Mesenchymal stem cell (in vitro differentiated cells and primary cell): ENCODE results near the gene CPNE1.

ENCODE experiments used
- DNase-seq: peaks from one replicate; pipeline ENCODE4 v3.0.0-alpha.2; 2013
- H2AFZ ChIP-seq: one replicate; pipeline ENCODE4 v1.6.1; 2013; ENCODE audit warnings: low read depth, mild to moderate bottlenecking, control low read depth, inconsistent platforms, low read length, moderate library complexity
- H2AK5ac ChIP-seq: 2 replicates; pipeline ENCODE4 v1.6.1; 2013; ENCODE audit warnings: low read length, moderate library complexity, mild to moderate bottlenecking, inconsistent platforms; ENCODE audit not compliant: severe bottlenecking
- H2BK120ac ChIP-seq: one replicate; pipeline ENCODE4 v1.6.1; 2013; ENCODE audit warnings: low read depth, mild to moderate bottlenecking, inconsistent platforms, low read length, moderate library complexity
- H2BK12ac ChIP-seq, 2 experiments: one replicate each; pipeline ENCODE4 v1.6.1; 2013; ENCODE audit warnings: inconsistent platforms in 2 of 2, low read length in 2 of 2, mild to moderate bottlenecking in 2 of 2, moderate library complexity in 2 of 2, control low read depth in 1 of 2
- H2BK15ac ChIP-seq: one replicate; pipeline ENCODE4 v1.6.1; 2013; ENCODE audit warnings: mild to moderate bottlenecking, low read depth, inconsistent platforms; ENCODE audit not compliant: poor library complexity, severe bottlenecking
- H2BK5ac ChIP-seq: 2 replicates; pipeline ENCODE4 v1.6.1; 2013; ENCODE audit warnings: low read depth, mild to moderate bottlenecking, low read length, control low read depth, inconsistent platforms; ENCODE audit not compliant: poor library complexity, severe bottlenecking
- H3K14ac ChIP-seq, 2 experiments: one replicate each; pipeline ENCODE4 v1.6.1; 2013; ENCODE audit warnings: inconsistent platforms in 2 of 2, low read length in 2 of 2, control low read depth in 1 of 2, mild to moderate bottlenecking in 1 of 2, moderate library complexity in 1 of 2
- H3K18ac ChIP-seq, 2 experiments: one replicate each; pipeline ENCODE4 v1.6.1; 2013; ENCODE audit warnings: inconsistent platforms in 2 of 2, low read length in 2 of 2, control low read depth in 1 of 2, low read depth in 1 of 2, mild to moderate bottlenecking in 1 of 2
- H3K23ac ChIP-seq, 2 experiments: one replicate each; pipeline ENCODE4 v1.6.1; 2013; ENCODE audit warnings: inconsistent platforms in 2 of 2, low read length in 2 of 2, mild to moderate bottlenecking in 2 of 2, moderate library complexity in 2 of 2, control low read depth in 1 of 2
- H3K27ac ChIP-seq: 2 replicates; pipeline ENCODE4 v1.5.1; 2013; ENCODE audit warnings: mild to moderate bottlenecking, moderate library complexity, low read length, control low read depth, inconsistent platforms; ENCODE audit not compliant: poor library complexity, severe bottlenecking
- H3K27me3 ChIP-seq, 2 experiments: 2 replicates each; pipeline versions ENCODE4 v1.6.1 to v1.7.0; 2013; ENCODE audit warnings: low read length in 2 of 2, mild to moderate bottlenecking in 2 of 2, moderate library complexity in 2 of 2, control low read depth in 1 of 2, inconsistent platforms in 1 of 2; ENCODE audit not compliant: control insufficient read depth in 1 of 2, insufficient read depth in 1 of 2
- H3K36me3 ChIP-seq, 2 experiments: 2 replicates each; pipeline versions ENCODE4 v1.6.1 to v1.7.0; 2013; ENCODE audit warnings: low read length in 2 of 2, control low read depth in 1 of 2, inconsistent platforms in 1 of 2, low read depth in 1 of 2, mild to moderate bottlenecking in 1 of 2; ENCODE audit not compliant: insufficient read depth in 2 of 2, control insufficient read depth in 1 of 2
- H3K4ac ChIP-seq, 2 experiments: one replicate each; pipeline ENCODE4 v1.6.1; 2013; ENCODE audit warnings: inconsistent platforms in 2 of 2, low read length in 2 of 2, mild to moderate bottlenecking in 2 of 2, moderate library complexity in 2 of 2, control low read depth in 1 of 2, low read depth in 1 of 2
- H3K4me1 ChIP-seq: 2 replicates; pipeline ENCODE4 v1.6.1; 2013; ENCODE audit warnings: low read depth, low read length, control low read depth; ENCODE audit not compliant: control insufficient read depth, insufficient read depth
- H3K4me2 ChIP-seq: 2 replicates; pipeline ENCODE4 v1.6.1; 2013; ENCODE audit warnings: low read length, mild to moderate bottlenecking, inconsistent platforms; ENCODE audit not compliant: poor library complexity, severe bottlenecking
- H3K4me3 ChIP-seq, 2 experiments: 2 replicates each; pipeline versions ENCODE4 v1.5.1 to v1.7.0; 2013; ENCODE audit warnings: low read length in 2 of 2, mild to moderate bottlenecking in 2 of 2, control low read depth in 1 of 2, low read depth in 1 of 2; ENCODE audit not compliant: insufficient read depth in 1 of 2
- H3K79me1 ChIP-seq: replicated peaks from 2 replicates; pipeline ENCODE4 v1.6.1; 2013; ENCODE audit warnings: mild to moderate bottlenecking, control low read depth, low read length, inconsistent platforms; ENCODE audit not compliant: poor library complexity, severe bottlenecking
- H3K9ac ChIP-seq: 2 replicates; pipeline ENCODE4 v1.7.0; 2013; ENCODE audit warnings: mild to moderate bottlenecking, low read length, moderate library complexity
- H3K9me3 ChIP-seq: 2 replicates; pipeline ENCODE4 v1.7.0; 2013; ENCODE audit warnings: mild to moderate bottlenecking, low read length; ENCODE audit not compliant: control insufficient read depth
- H4K8ac ChIP-seq: one replicate; pipeline ENCODE4 v1.6.1; 2013; ENCODE audit warnings: inconsistent platforms, mild to moderate bottlenecking, low read length, moderate library complexity
- H4K91ac ChIP-seq: one replicate; pipeline ENCODE4 v1.6.1; 2013; ENCODE audit warnings: mild to moderate bottlenecking, low read length, inconsistent platforms
- WGBS: methylation state at CpG from one replicate; pipeline ENCODE4 v1.1.7; 2013; ENCODE audit warnings: mixed read lengths; 5-methylcytosine and 5-hydroxymethylcytosine counted together

CPNE1 gene

GRCh38 chr20:35601990-35602389, 62.7 kb downstream of the CPNE1 start:
- Histone ChIP-seq H2BK15ac (no peak overlapping the region), H3K36me3 (no peaks in the 10 kb centered on the region), H4K8ac (no peak overlapping the region), H3K9ac (no peak overlapping the region), H3K4me1 (peaks cover 25% of the 10 kb centered on the region), H4K91ac (no peak overlapping the region), H3K27me3 (peaks cover 49 to 53% of the 10 kb centered on the region in 2 experiments), H3K79me1 (no peaks in the 10 kb centered on the region), H2BK5ac (no peak overlapping the region), H3K4me2 (peak overlapping the region; percentile 95), H3K23ac (peak overlapping the region in 1 of 2 experiments; percentile 52), H3K27ac (no peak overlapping the region), H2BK12ac (no peak overlapping the region), H3K18ac (peak overlapping the region in 1 of 2 experiments; percentile 61), H3K9me3 (no peaks in the 10 kb centered on the region), H3K4ac (no peak overlapping the region), H3K4me3 (peak overlapping the region; percentile 49 to 66), H2AFZ (no peak overlapping the region), H2BK120ac (no peak overlapping the region), H3K14ac (peak overlapping the region in 1 of 2 experiments; percentile 42), H2AK5ac (no peak overlapping the region)
- DNase-seq: no peak
- WGBS: 61% methylated on average over 30 of the region's 30 CpGs

- peak overlapping the region in 1 of 2 experiments; percentile 15 for H3K4ac ChIP-seq
- H3K27me3 ChIP-seq: peaks cover 57 to 60% of the 10 kb centered on the region in 2 experiments
- no peak overlapping the region for H2AK5ac ChIP-seq
- H3K36me3 ChIP-seq: no peaks in the 10 kb centered on the region
- no peaks in the 10 kb centered on the region for H3K79me1 ChIP-seq
- H3K4me1 ChIP-seq: peaks cover 25% of the 10 kb centered on the region
- no peak overlapping the region for H2BK5ac ChIP-seq
- H3K9ac ChIP-seq: peak overlapping the region; percentile 53
- H2BK12ac ChIP-seq: no peak overlapping the region
- H3K14ac ChIP-seq: peak overlapping the region in 1 of 2 experiments; percentile 46
- H4K8ac ChIP-seq: no peak overlapping the region
- H3K23ac ChIP-seq: peak overlapping the region in 1 of 2 experiments; percentile 70
- peak; percentile 76 for DNase-seq
- H3K27ac ChIP-seq: no peak overlapping the region
- peak overlapping the region; percentile 95 for H3K4me2 ChIP-seq
- H2BK15ac ChIP-seq: no peak overlapping the region
- 5% methylated on average over 64 of the region's 103 CpGs for WGBS
- peak overlapping the region; percentile 86 for H2AFZ ChIP-seq
- peak overlapping the region; percentile 47 to 61 for H3K18ac ChIP-seq
- no peak overlapping the region for H4K91ac ChIP-seq
- no peaks in the 10 kb centered on the region for H3K9me3 ChIP-seq
- no peak overlapping the region for H2BK120ac ChIP-seq
- H3K4me3 ChIP-seq: peak overlapping the region; percentile 49 to 66
Measured at GRCh38 chr20:35600993-35601973, 63.4 kb downstream of the CPNE1 start.

GRCh38 chr20:35600176-35600992, 64.3 kb downstream of the CPNE1 start:
- Histone ChIP-seq H3K9me3 (no peaks in the 10 kb centered on the region), H3K27ac (no peak overlapping the region), H3K14ac (no peak overlapping the region), H4K8ac (no peak overlapping the region), H3K18ac (no peak overlapping the region), H3K36me3 (no peaks in the 10 kb centered on the region), H3K4me2 (peak overlapping the region; percentile 95), H3K4me1 (peaks cover 25% of the 10 kb centered on the region), H3K23ac (no peak overlapping the region), H2BK120ac (no peak overlapping the region), H3K4ac (no peak overlapping the region), H2BK5ac (no peak overlapping the region), H3K27me3 (peaks cover 58 to 62% of the 10 kb centered on the region in 2 experiments), H2AFZ (peak overlapping the region; percentile 20), H3K4me3 (peak overlapping the region; percentile 22 to 66), H2BK12ac (no peak overlapping the region), H3K9ac (no peak overlapping the region), H2AK5ac (no peak overlapping the region), H2BK15ac (peak overlapping the region; percentile 31), H3K79me1 (no peaks in the 10 kb centered on the region), H4K91ac (no peak overlapping the region)
- WGBS: 46% methylated on average over 26 of the region's 34 CpGs
- no peak for DNase-seq

- peaks cover 58 to 65% of the 10 kb centered on the region in 2 experiments for H3K27me3 ChIP-seq
- WGBS: 85% methylated on average over 9 of the region's 9 CpGs
Measured at GRCh38 chr20:35599776-35600120, 65.0 kb downstream of the CPNE1 start.

More at GRCh38 chr20:35599776-35600120, 65.0 kb downstream of the CPNE1 start:
- Histone ChIP-seq H2AK5ac (no peak overlapping the region), H2BK120ac (no peak overlapping the region), H2AFZ (no peak overlapping the region), H3K79me1 (no peaks in the 10 kb centered on the region), H2BK15ac (no peak overlapping the region), H2BK12ac (no peak overlapping the region), H3K4ac (no peak overlapping the region), H3K4me2 (no peak overlapping the region), H3K14ac (no peak overlapping the region), H3K9ac (no peak overlapping the region), H3K36me3 (no peaks in the 10 kb centered on the region), H3K4me3 (no peak overlapping the region), H4K91ac (no peak overlapping the region), H4K8ac (no peak overlapping the region), H3K23ac (no peak overlapping the region), H3K9me3 (no peaks in the 10 kb centered on the region), H3K4me1 (peaks cover 25% of the 10 kb centered on the region), H3K18ac (no peak overlapping the region), H3K27ac (no peak overlapping the region), H2BK5ac (no peak overlapping the region)
- no peak for DNase-seq
